Upper lobe of left lung (tissue), 6 donors: ENCODE results near the gene KCP. TPM values are rescaled to one million over a fixed set of nuclear protein-coding genes. Genes with fewer than 3 reads are reported as not detected.

Experiments used
- ATAC-seq, 2 donors: fragments of 200-7000 bp; cut with Tn5 transposase; one replicate each; pipeline ENCODE4 v1.9.1; 2022; ENCODE audit warnings: mild to moderate bottlenecking in 2 of 2, moderate library complexity in 2 of 2; ENCODE audit not compliant: low FRiP score in 2 of 2
- DNase-seq, 2 donors: peaks; one replicate each; pipeline ENCODE4 v3.0.0-alpha.2; 2019 to 2020
- H3K27ac ChIP-seq, 4 donors: fragments of 200-600 bp; sonication (generic); one replicate each; pipeline ENCODE4 v1.5.1; 2016 to 2019
- H3K27me3 ChIP-seq, 4 donors: fragments of 200-600 bp; sonication (generic); one replicate each; pipeline ENCODE4 v1.5.1; 2017 to 2019
- H3K36me3 ChIP-seq, 4 donors: fragments of 200-600 bp; sonication (generic); one replicate each; pipeline ENCODE4 v1.5.1; 2016 to 2019
- H3K4me1 ChIP-seq, 4 donors: fragments of 200-600 bp; sonication (generic); one replicate each; pipeline ENCODE4 v1.5.1; 2018 to 2019
- H3K4me3 ChIP-seq, 4 donors: fragments of 200-600 bp; sonication (generic); one replicate each; pipeline ENCODE4 v1.5.1; 2017 to 2019; ENCODE audit warnings: mild to moderate bottlenecking in 2 of 4, moderate library complexity in 1 of 4
- H3K9me3 ChIP-seq, 4 donors: fragments of 200-600 bp; sonication (generic); one replicate each; pipeline ENCODE4 v1.5.1; 2018 to 2019
- EP300 ChIP-seq, 4 donors: sonication (generic); formaldehyde crosslinking; IDR thresholded peaks; one replicate each; pipeline ENCODE4 v1.5.1; 2017; ENCODE audit warnings: antibody characterized with exemption in 4 of 4, control low read depth in 2 of 4
- POLR2A ChIP-seq, 4 donors: fragments of 450-650 bp; IDR thresholded peaks; one replicate each; pipeline ENCODE4 v1.5.1; 2016 to 2017; ENCODE audit warnings: antibody characterized with exemption in 4 of 4, mild to moderate bottlenecking in 2 of 4
- POLR2AphosphoS5 ChIP-seq, 2 donors: sonication (generic); formaldehyde crosslinking; IDR thresholded peaks; one replicate each; pipeline ENCODE4 v1.5.1; 2017; ENCODE audit warnings: antibody characterized with exemption in 2 of 2
- WGBS, 2 donors: methylation state at CpG; one replicate each; pipeline ENCODE4 v1.1.5; 2017 to 2018; 5-methylcytosine and 5-hydroxymethylcytosine counted together
- total RNA-seq, 6 donors: library from RNA; depleted of rRNA in 4 of 6; stranded (reverse); fragments of >200 nt in 4 of 6; gene quantifications; one replicate each; pipeline versions ENCODE4 v1.1.0 to v1.2.1, GENCODE V29; 2016 to 2021
- TF ChIP-seq, protein P1 (sequence below), 6 experiments: fragments of 450-650 bp in 4 of 6; fragments of 200-600 bp in 2 of 6; sonication (generic) in 2 of 6; IDR thresholded peaks; one replicate each; pipeline ENCODE4 v1.5.1; 2016 to 2019; ENCODE audit warnings: antibody characterized with exemption in 6 of 6
- donor health status: DM: no; HTN: no; CAD: no; lungs with moderate emphysema.
- donor health status: DM: no; HTN: yes; CAD: no; lungs with severe emphysema.

KCP gene
- total RNA-seq, 6 donors from 2014 or later, result 0.15 to 2.1 (median 1.1) TPM; not detected in 1

GRCh38 chr7:128849804-128850490 lies 60.6 kb downstream of the KCP start:
- Histone ChIP-seq H3K4me3 (no peak overlapping the region), H3K4me1 (no peaks in the 10 kb centered on the region), H3K36me3 (no peaks in the 10 kb centered on the region), H3K27ac (no peak overlapping the region), H3K9me3 (no peaks in the 10 kb centered on the region), H3K27me3 (no peaks in the 10 kb centered on the region)
- 86% methylated on average over 18 of the region's 18 CpGs for WGBS, 2 donors
- peak in 1 of 2 donors; percentile 75 for DNase-seq
- ATAC-seq, result no peak
- TF ChIP-seq POLR2AphosphoS5 (IDR thresholded peaks at IDR 0.05) (no peak), EP300 (IDR thresholded peaks at IDR 0.05) (no peak), POLR2A (IDR thresholded peaks at IDR 0.05) (no peak)
- TF ChIP-seq, protein P1, sequence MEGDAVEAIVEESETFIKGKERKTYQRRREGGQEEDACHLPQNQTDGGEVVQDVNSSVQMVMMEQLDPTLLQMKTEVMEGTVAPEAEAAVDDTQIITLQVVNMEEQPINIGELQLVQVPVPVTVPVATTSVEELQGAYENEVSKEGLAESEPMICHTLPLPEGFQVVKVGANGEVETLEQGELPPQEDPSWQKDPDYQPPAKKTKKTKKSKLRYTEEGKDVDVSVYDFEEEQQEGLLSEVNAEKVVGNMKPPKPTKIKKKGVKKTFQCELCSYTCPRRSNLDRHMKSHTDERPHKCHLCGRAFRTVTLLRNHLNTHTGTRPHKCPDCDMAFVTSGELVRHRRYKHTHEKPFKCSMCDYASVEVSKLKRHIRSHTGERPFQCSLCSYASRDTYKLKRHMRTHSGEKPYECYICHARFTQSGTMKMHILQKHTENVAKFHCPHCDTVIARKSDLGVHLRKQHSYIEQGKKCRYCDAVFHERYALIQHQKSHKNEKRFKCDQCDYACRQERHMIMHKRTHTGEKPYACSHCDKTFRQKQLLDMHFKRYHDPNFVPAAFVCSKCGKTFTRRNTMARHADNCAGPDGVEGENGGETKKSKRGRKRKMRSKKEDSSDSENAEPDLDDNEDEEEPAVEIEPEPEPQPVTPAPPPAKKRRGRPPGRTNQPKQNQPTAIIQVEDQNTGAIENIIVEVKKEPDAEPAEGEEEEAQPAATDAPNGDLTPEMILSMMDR (IDR thresholded peaks at IDR 0.05), result no peak

GRCh38 chr7:128849156-128849515 lies 61.4 kb downstream of the KCP start:
- TF ChIP-seq POLR2AphosphoS5 (IDR thresholded peaks at IDR 0.05) (no peak), EP300 (IDR thresholded peaks at IDR 0.05) (no peak), POLR2A (IDR thresholded peaks at IDR 0.05) (no peak)
- TF ChIP-seq, protein P1 (IDR thresholded peaks at IDR 0.05), result no peak
- 95 to 96% methylated on average over 15 to 16 of the region's 16 CpGs for WGBS, 2 donors
- DNase-seq, result peak in 1 of 2 donors; percentile 50
- no peak overlapping the region for H3K27ac ChIP-seq
- no peaks in the 10 kb centered on the region for H3K9me3 ChIP-seq
- no peak overlapping the region for H3K4me3 ChIP-seq
- no peaks in the 10 kb centered on the region for H3K36me3 ChIP-seq
- no peak for ATAC-seq
- no peaks in the 10 kb centered on the region for H3K27me3 ChIP-seq
- H3K4me1 ChIP-seq, result no peaks in the 10 kb centered on the region

GRCh38 chr7:128848289-128849155 lies 62.0 kb downstream of the KCP start:
- H3K27ac ChIP-seq, result no peak overlapping the region
- no peak for TF ChIP-seq POLR2A (IDR thresholded peaks at IDR 0.05)
- TF ChIP-seq, protein P1 (IDR thresholded peaks at IDR 0.05), result no peak
- TF ChIP-seq POLR2AphosphoS5 (IDR thresholded peaks at IDR 0.05), result no peak
- TF ChIP-seq EP300 (IDR thresholded peaks at IDR 0.05), result no peak
- no peaks in the 10 kb centered on the region for H3K36me3 ChIP-seq
- H3K9me3 ChIP-seq, result no peaks in the 10 kb centered on the region
- ATAC-seq (no peak), DNase-seq (peak in 1 of 2 donors; percentile 83)
- H3K4me3 ChIP-seq, result no peak overlapping the region
- WGBS, 2 donors, result 95 to 96% methylated on average over 17 to 31 of the region's 31 CpGs
- no peaks in the 10 kb centered on the region for H3K27me3 ChIP-seq
- no peaks in the 10 kb centered on the region for H3K4me1 ChIP-seq

DNA sequence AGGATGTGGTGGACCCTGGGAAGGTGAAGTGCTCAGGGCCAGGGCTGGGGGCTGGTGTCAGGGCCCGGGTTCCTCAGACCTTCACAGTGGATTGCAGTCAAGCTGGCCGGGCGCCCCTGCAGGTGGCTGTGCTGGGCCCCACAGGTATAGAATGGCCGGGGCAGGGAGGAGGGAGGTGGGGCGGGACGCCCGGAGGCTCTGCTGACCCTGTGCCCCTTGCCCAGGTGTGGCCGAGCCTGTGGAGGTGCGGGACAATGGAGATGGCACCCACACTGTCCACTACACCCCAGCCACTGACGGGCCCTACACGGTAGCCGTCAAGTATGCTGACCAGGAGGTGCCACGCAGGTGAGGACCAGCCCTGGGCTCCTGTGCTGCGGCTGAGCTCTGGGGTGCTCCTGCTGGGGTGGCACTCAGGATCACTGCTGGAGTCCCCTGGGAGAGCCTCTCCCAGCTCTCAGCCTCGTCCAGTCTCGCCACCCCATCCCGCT lies 62.7 kb downstream of the KCP start:
- TF ChIP-seq, protein P1 (IDR thresholded peaks at IDR 0.05), result no peak
- TF ChIP-seq POLR2A (IDR thresholded peaks at IDR 0.05) (no peak), EP300 (IDR thresholded peaks at IDR 0.05) (no peak), POLR2AphosphoS5 (IDR thresholded peaks at IDR 0.05) (no peak)
- H3K27me3 ChIP-seq, result no peaks in the 10 kb centered on the region
- DNase-seq, result peak in 1 of 2 donors; percentile 79
- H3K27ac ChIP-seq, result no peak overlapping the region
- H3K4me1 ChIP-seq, result no peaks in the 10 kb centered on the region
- H3K9me3 ChIP-seq, result no peaks in the 10 kb centered on the region
- no peaks in the 10 kb centered on the region for H3K36me3 ChIP-seq
- no peak overlapping the region for H3K4me3 ChIP-seq
- ATAC-seq, result no peak
- WGBS, 2 donors, result 90 to 92% methylated on average over 2 to 16 of the region's 17 CpGs
